GM10847 (cell line): ENCODE results near the gene CTSC.

Experiments used
- POLR2A ChIP-seq: IDR thresholded peaks from 2 replicates; pipeline ENCODE4 v1.6.1; 2011; ENCODE audit not compliant: insufficient read length; ENCODE audit errors: extremely low read depth

The CTSC gene

DNA sequence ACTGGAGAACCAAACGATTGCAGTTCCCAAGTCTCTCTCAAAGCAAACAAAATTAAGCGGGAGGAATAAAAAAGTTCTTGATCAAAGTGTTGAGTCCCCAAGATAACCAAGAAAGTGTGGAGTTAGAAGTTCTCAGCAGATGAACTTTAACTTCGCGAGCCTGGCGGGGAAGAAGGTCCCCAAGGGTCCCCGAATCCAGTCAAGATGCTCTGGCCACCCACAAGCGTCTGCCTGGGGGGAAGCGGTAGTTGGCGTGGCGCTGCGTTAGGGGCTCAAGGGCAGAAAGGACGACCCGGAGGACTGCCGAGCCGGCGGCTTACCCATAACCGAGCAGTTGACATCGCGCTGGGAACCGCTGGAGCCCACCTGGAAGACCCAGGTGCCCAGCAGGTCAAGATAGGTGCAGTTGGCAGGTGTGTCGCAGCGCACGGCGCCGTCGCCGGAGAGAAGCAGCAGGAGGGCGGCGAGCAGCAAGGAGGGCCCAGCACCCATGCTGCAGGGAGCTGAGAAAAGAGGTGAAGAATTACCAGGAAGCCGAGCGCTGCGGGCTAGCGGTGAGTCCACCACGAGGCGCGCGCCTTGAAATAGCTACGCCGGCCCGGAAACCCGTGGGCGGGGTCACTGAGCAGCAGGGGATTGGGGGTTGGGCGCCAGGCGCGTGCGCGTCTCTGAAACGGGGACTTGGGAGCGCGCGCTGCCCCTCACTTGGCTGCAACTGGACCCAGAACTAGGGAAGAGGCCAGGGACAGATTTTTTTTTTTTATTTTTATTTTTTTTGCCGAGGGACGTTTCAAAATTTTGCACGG, at the start of gene CTSC:
TSS of gene CTSC (minus strand) at position 556 of the 806 bp plus-strand sequence. CDS start at position 492, 64 bp downstream.
- TF ChIP-seq POLR2A, result peak; percentile 96

DNA sequence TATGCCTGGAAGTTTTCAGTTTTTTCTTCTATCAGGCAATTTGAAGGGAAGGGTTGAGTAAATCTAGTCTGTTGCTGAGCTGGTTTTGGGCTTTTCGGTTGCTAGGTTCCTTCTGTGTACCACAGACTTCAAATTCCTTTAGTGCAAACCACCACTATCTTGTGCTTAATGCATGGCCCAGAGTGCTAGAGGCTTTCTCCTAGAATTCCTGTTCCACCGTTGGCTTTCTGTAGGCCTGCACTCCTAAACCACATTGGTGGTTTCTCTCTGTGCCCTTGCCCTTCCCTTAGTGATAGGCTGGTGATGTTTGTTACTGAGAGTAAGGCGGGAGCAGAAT, 47.1 kb upstream of the CTSC start:
- TF ChIP-seq POLR2A, result no peak

DNA sequence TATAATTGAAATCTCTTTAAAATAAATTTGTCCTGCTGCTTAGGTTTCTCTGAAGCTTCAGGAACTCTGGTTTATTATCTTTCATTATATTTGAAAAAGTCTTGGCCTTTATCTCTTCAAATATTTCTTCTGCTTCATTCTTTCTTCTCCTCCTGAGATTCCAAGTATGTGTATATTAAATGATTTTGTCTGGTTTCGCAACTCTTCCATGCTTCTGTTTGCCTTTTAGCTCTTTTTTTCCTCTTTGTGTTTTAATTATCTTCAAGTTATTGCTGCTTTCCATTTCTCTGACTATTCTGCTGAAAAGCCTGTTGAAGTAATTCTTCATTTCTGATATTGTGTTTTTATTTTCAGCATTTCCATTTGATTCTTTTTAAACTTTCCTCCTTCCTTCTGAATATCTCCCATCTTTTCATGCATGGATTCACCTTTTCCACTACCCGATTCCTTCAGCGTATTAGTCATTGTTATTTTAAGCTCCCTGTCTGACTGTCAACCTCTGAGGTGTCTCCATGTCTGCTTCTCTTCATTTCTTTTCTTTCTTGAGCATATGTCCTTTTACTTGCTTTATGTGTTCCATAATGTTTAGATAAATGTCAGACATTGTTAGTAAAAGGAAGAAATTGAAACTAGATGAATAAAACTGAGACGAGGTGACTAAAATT, 46.6 kb upstream of the CTSC start:
- TF ChIP-seq POLR2A, result no peak

DNA sequence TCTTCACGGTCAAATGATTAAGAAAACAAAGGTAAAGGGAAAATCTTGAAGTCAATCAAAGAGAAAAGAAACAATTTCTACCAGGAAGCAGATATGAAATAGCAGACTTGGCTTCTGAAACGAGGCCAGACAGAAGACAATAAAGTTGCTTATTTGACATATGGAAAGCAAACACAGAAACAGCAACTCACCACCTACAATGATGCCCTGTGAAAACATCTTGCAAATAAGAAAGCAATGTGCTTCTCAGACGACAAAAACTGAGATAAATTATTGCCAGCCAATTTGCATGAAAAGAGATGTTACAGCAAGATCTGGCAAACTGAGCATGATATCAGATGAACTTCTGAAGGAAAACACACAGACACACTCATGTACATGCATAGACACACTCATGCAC, 45.9 kb upstream of the CTSC start:
- no peak for TF ChIP-seq POLR2A

DNA sequence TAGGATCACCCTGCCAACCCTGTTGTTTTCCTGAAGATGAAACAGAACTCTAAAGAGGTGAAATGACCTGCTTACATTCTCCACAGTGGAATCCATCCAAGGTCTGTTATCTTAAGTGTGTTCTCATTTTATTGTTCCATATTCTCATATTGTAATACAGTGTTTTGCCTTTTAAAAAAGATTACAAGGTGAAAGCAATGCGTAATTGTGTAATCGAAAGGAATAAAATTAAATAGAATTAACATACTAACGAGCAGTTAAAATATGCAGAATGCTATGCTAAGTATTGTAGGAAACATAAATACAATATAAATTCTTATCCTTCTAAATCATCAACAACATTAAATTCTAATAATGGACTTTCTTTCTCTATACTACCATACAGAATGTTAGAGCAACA, 41.6 kb upstream of the CTSC start:
- TF ChIP-seq POLR2A, result no peak

DNA sequence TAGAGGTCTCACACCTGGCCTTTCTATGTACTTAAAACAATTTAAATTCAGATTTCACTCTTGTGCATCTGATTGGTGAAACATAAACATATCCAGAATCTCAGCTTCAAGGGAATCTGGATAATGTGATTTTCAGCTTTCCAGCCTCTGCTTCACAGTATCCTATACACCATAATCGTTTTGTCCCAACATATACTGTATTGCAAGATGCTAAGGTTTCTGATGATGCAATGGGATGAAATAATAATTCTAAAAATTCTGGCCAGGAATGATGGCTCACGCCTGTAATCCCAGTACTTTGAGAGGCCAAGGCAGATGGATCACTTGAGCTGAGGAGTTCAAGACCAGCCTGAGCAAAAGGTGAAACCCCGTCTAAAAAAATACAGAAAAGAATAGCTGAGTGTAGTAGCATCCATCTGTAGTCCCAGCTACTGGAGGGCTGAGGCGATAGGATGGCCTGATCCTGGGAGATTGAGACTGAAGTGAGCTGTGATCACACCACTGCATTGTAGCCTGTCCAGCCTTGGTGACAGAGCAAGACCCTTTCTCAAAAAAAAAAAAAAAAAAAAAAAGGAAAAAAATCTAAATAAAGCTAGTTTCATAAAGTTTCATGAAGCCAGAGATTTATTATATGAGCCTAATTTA, 41.0 kb upstream of the CTSC start:
- no peak for TF ChIP-seq POLR2A

DNA sequence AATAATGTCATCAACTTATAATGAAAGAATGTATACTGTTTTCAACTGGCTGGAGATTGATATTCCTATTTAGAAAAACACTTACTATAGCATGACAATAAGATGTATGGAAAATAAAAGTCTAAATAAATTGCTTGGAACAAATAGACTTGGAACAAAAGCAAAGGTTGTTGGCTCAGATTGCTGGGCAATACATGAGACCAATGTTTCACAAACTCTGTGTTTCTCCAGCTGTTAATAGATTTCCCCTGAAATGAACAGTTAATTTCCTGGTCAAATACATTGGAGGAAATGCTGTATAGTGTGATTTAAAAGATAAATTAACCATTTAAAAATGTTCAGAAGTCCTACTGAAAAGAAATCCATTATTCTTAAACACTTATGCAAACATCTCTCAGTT, 40.1 kb upstream of the CTSC start:
- TF ChIP-seq POLR2A, result no peak

DNA sequence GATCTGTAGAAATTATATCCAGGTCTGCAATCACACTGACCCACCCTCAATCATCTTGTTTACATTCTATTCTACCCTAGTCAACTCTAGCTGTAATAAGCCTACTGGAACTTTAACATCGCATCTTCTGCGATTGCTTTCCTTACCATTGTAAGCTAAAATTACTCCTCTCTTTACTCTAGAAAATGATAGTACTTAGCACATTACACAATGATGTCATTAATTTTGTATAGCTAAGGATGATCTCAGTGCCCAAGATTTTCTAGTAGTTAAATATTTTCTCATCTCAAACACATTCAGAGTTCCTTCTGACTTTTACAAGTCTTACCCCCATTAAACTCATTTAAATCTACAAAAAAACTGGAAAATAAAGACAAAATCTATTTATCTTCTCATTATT, 39.6 kb upstream of the CTSC start:
- no peak for TF ChIP-seq POLR2A

- no peak for TF ChIP-seq POLR2A
These were observed 38.5 kb upstream of the CTSC start for GRCh38 chr11:88375927-88376470.

GRCh38 chr11:88370782-88371181, 33.2 kb upstream of the CTSC start:
- TF ChIP-seq POLR2A, result no peak

- TF ChIP-seq POLR2A, result no peak
These were observed 29.8 kb upstream of the CTSC start for GRCh38 chr11:88367310-88367709.

DNA sequence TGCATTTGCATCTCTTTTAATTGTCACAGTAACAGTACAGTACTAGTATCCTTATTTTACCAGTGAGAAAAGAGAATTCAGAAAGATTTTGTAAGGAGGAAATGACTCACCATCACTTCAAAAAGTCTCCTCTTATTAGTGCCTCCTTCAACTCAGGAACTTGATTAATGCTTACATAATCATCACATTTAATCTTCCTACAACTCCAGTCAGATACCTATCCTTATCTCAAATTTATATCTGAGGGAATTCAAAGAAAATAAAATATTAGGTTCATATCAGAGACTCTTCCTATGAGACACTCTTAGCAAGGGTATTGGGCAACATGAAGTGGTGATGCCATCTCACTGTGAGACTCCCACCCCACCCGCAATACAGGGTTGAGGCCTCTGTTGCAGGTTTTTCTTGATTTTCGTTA, 26.1 kb upstream of the CTSC start:
- no peak for TF ChIP-seq POLR2A

GRCh38 chr11:88363004-88363403, 25.5 kb upstream of the CTSC start:
- TF ChIP-seq POLR2A, result no peak

DNA sequence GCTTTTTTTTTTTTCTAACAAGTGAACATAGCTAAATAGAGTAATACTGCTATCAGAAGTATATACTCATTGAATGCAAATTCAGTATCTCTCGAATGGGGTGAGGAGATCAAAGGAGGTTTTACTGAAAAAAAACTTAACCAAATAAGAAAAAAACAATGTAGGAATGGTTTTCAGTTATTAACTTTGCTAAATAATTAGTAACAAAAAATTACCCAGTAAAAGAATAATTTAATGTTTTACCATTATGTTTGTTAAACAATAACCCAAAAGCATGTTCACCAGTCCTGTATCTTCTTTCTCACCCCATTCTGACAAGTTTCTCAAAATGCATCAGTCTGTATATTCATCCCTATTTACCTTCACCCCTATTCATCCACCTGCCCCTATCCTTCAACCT, 22.6 kb upstream of the CTSC start:
- no peak for TF ChIP-seq POLR2A

- no peak for TF ChIP-seq POLR2A
These were observed 22.0 kb upstream of the CTSC start for GRCh38 chr11:88359541-88359940.

DNA sequence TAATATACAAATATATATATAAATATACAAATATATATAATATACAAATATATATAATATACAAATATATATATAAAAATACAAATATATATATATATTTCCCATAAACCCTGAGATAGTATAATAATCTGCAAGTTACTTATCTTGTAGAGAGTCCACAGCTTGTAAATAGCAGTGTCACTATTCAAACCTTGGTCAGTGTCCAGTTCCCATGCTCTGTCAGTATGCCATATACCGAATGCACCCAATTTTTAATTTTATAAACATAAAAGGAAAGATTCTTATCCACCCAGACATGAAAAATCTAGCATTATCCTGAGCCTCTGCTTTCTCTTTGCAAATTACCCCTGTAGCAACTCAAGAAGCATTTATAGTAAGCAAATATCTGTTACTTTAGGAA, 21.6 kb upstream of the CTSC start:
- TF ChIP-seq POLR2A, result no peak
